ENCODE results near the gene PACC1. TPM values are rescaled to one million over a fixed set of nuclear protein-coding genes. Genes with fewer than 3 reads are reported as not detected.

Gene PACC1
- total RNA-seq, 2 donors from 2014 or later: 17.3 to 27.4 TPM

DNA sequence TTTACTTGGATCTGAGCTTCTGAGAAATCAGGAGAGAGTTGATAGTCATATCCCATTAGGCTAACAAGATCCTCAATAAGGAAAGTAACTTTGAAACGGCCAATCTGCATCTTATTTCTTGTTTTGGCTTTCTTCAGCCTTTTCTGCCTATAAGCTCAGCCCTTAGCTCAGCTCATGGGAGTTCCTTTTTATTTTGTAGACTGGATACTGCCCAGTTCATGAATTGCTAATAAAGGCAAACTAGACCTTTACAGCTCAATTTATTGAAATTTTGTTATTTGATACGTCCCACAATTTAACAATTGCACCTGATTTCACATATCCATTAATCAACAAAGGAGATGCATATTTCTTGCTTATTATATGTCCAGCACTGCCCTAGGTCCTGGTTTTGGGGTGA is 40.7 kb upstream of the PACC1 start:
- Mint-ChIP-seq H3K9me3 (peaks cover 11% of the 10 kb centered on the region), H3K27ac (no peak overlapping the region), H3K4me1 (peaks cover 1% of the 10 kb centered on the region), H3K27me3 (ENCODE audit: insufficient read depth) (peaks cover 5% of the 10 kb centered on the region), H3K4me3 (no peak overlapping the region), H3K36me3 (ENCODE audit: low read depth) (no peaks in the 10 kb centered on the region)
- Histone ChIP-seq H3K36me3 (ENCODE audit: control insufficient read depth, insufficient read depth, low read length) (no peaks in the 10 kb centered on the region), H3K4me1 (ENCODE audit: control insufficient read depth, insufficient read depth, low read length) (no peaks in the 10 kb centered on the region), H3K4me3 (ENCODE audit: low read length) (no peak overlapping the region), H3K9ac (ENCODE audit: extremely low read depth, low read length, poor library complexity, severe bottlenecking) (no peak overlapping the region), H3K9me3 (ENCODE audit: control insufficient read depth, low read length) (peaks cover 8% of the 10 kb centered on the region), H3K27ac (ENCODE audit: low read depth, low read length) (no peak overlapping the region), H3K27me3 (ENCODE audit: control insufficient read depth, insufficient read depth, low read length, poor library complexity, severe bottlenecking) (no peaks in the 10 kb centered on the region)
- WGBS, 2 experiments (ENCODE audit: insufficient coverage in 1 of 2, insufficient read length in 1 of 2): 95 to 100% methylated on average over 2 of the region's 2 CpGs
- TF ChIP-seq, protein P1, sequence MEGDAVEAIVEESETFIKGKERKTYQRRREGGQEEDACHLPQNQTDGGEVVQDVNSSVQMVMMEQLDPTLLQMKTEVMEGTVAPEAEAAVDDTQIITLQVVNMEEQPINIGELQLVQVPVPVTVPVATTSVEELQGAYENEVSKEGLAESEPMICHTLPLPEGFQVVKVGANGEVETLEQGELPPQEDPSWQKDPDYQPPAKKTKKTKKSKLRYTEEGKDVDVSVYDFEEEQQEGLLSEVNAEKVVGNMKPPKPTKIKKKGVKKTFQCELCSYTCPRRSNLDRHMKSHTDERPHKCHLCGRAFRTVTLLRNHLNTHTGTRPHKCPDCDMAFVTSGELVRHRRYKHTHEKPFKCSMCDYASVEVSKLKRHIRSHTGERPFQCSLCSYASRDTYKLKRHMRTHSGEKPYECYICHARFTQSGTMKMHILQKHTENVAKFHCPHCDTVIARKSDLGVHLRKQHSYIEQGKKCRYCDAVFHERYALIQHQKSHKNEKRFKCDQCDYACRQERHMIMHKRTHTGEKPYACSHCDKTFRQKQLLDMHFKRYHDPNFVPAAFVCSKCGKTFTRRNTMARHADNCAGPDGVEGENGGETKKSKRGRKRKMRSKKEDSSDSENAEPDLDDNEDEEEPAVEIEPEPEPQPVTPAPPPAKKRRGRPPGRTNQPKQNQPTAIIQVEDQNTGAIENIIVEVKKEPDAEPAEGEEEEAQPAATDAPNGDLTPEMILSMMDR (conservative IDR thresholded peaks at IDR 0.05): no peak
- DNase-seq: no peak

DNA sequence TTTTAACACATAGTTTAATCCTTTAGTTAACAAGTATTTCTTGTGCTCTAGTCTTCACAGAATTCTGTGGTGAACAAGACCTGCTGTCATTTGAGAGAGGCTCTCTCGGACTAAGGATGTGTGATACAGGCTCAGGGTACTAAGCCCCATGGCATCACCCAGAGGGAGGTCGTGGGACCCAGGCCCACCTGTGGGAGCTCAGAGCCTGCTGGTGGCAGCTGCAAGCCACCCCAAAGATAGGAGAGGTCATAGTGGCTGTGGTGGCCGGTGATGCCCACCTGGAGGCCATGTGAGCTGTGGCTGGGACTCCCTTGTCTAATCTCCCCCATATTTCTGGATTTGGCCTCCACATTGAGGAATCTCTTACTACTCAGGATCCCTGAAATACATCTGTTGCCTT is 40.1 kb upstream of the PACC1 start:
- Mint-ChIP-seq H3K9me3 (peaks cover 11% of the 10 kb centered on the region), H3K4me3 (no peak overlapping the region), H3K36me3 (ENCODE audit: low read depth) (no peaks in the 10 kb centered on the region), H3K4me1 (peaks cover 1% of the 10 kb centered on the region), H3K27me3 (ENCODE audit: insufficient read depth) (peaks cover 4% of the 10 kb centered on the region), H3K27ac (no peak overlapping the region)
- WGBS, 2 experiments (ENCODE audit: insufficient coverage in 1 of 2, insufficient read length in 1 of 2): 90 to 100% methylated on average over 3 of the region's 3 CpGs
- Histone ChIP-seq H3K27me3 (ENCODE audit: control insufficient read depth, insufficient read depth, low read length, poor library complexity, severe bottlenecking) (no peaks in the 10 kb centered on the region), H3K27ac (ENCODE audit: low read depth, low read length) (no peak overlapping the region), H3K9ac (ENCODE audit: extremely low read depth, low read length, poor library complexity, severe bottlenecking) (no peak overlapping the region), H3K4me3 (ENCODE audit: low read length) (no peak overlapping the region), H3K36me3 (ENCODE audit: control insufficient read depth, insufficient read depth, low read length) (no peaks in the 10 kb centered on the region), H3K4me1 (ENCODE audit: control insufficient read depth, insufficient read depth, low read length) (no peaks in the 10 kb centered on the region), H3K9me3 (ENCODE audit: control insufficient read depth, low read length) (peaks cover 8% of the 10 kb centered on the region)
- TF ChIP-seq, protein P1 (conservative IDR thresholded peaks at IDR 0.05): no peak
- DNase-seq: no peak

DNA sequence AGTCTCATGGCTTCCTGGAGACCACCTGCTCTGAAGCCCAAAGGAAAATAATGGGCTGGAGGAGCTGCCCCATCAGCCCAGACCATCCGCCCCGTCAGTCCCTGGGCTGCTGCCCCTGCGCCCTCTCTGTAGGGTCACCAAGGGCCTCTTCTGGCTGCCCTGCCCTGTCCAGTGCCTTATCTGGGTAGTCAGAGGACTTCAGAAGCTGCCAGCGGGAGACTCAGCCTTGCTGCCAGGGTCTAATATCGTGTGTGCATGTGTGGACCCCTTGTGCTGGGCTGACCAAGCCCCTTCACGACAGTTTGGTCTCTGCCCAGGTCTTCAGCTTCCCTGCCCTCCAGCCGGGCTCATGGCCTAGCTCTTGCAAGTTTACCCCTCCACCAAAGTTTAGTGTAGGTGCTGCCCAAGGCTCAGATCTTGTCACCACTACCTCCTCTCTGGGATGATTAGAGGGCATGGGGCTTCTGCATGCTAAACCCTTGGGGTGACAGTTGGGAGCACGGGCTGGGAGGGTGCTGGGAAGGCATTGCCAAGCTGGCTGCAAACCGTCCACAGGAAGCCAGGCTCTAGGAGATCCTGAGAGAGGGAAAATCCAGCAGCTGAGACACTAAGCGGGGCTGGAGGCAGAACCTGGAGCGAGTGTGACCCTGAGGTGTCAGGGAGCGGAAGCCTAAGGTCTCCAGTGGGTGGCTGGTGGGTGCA is 38.6 kb upstream of the PACC1 start:
- no peaks in the 10 kb centered on the region for H3K4me1 ChIP-seq (ENCODE audit: control insufficient read depth, insufficient read depth, low read length)
- Mint-ChIP-seq H3K36me3 (ENCODE audit: low read depth) (no peaks in the 10 kb centered on the region), H3K27ac (no peak overlapping the region), H3K4me3 (no peak overlapping the region), H3K27me3 (ENCODE audit: insufficient read depth) (no peaks in the 10 kb centered on the region), H3K4me1 (peaks cover 1% of the 10 kb centered on the region), H3K9me3 (peaks cover 4% of the 10 kb centered on the region)
- H3K4me3 ChIP-seq (ENCODE audit: low read length): no peak overlapping the region
- TF ChIP-seq, protein P1 (conservative IDR thresholded peaks at IDR 0.05): no peak
- no peaks in the 10 kb centered on the region for H3K27me3 ChIP-seq (ENCODE audit: control insufficient read depth, insufficient read depth, low read length, poor library complexity, severe bottlenecking)
- no peaks in the 10 kb centered on the region for H3K36me3 ChIP-seq (ENCODE audit: control insufficient read depth, insufficient read depth, low read length)
- H3K27ac ChIP-seq (ENCODE audit: low read depth, low read length): no peak overlapping the region
- peaks cover 4% of the 10 kb centered on the region for H3K9me3 ChIP-seq (ENCODE audit: control insufficient read depth, low read length)
- H3K9ac ChIP-seq (ENCODE audit: extremely low read depth, low read length, poor library complexity, severe bottlenecking): no peak overlapping the region
- WGBS, 2 experiments (ENCODE audit: insufficient coverage in 1 of 2, insufficient read length in 1 of 2): 79 to 94% methylated on average over 6 to 12 of the region's 12 CpGs
- DNase-seq: no peak

Measured in endodermal cell (in vitro differentiated cells).